GM10248 (cell line): ENCODE measurements around the gene SMG7.
"Not testable (repeated sequence)": the region's sequence is repeated elsewhere in the genome, so short reads cannot be mapped to it uniquely, and the experiment has no call there.

Experiments used
- CTCF ChIA-PET: fragments of 300-600 bp; sonication (Branson Sonifier 250); formaldehyde crosslinking; extraction: SDS; loops from one replicate; lab custom pipeline; 2021; ENCODE audit warnings: antibody characterized with exemption; lab: Yijun Ruan, JAX
- POLR2A ChIA-PET: fragments of 350-650 bp; sonication (Branson Sonifier 250); formaldehyde crosslinking; extraction: SDS; loops from one replicate; lab custom pipeline; 2020; ENCODE audit warnings: antibody characterized with exemption; lab: Yijun Ruan, JAX
- DNase-seq: peaks from one replicate; pipeline ENCODE4 v3.0.0; 2012; ENCODE audit errors: extremely low spot score
- TF ChIP-seq, protein P1 (sequence below): IDR thresholded peaks from 2 replicates; pipeline ENCODE4 v1.5.1; 2012; ENCODE audit warnings: mild to moderate bottlenecking, low read depth; ENCODE audit errors: extremely low read depth, missing control alignments, control extremely low read depth

The SMG7 gene

DNA sequence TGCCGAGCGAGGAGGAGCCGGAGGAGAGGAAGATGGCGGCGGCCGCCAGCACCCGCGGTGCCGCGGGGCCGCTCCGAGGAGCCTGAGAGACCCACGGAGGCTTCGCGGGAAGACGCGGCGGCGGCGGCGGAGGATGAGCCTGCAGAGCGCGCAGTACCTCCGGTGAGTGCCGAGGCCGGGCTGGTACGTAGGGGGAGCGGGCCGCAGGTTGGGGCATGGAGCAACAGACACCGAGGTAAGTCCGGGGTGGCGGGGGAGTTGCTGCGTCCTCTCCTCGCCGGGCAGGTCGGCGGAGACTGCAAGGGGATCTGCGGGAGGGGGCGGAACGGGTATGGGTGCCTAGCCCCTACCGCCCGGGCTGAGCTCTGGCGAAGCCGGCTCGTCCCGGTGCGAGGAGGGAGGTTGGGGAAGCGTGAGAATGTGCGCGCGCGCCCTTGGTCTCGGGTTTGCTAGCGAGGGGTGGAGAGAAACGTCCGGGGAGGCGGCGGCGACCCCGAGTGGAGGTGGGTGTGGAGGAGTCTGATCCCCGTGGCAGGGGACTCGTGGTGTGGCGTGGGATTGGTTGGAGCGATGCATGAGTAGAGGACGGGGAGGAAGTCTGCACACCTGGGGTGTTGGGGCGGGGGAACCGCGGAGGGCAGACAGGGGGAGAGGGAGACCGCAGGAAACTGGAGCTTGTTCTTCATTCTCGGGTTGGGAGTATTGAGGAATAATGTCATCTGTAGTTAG, at the start of gene SMG7:
Gene SMG7 (plus strand): TSS at position 12 of the 729 bp plus-strand sequence. CDS start 122 bp downstream, at position 134.
- POLR2A ChIA-PET = interaction anchor here (0.7 kb wide), 1 partner anchor 13 kb away, joined by 3 read pairs; no protein-coding TSS in a partner anchor

DNA sequence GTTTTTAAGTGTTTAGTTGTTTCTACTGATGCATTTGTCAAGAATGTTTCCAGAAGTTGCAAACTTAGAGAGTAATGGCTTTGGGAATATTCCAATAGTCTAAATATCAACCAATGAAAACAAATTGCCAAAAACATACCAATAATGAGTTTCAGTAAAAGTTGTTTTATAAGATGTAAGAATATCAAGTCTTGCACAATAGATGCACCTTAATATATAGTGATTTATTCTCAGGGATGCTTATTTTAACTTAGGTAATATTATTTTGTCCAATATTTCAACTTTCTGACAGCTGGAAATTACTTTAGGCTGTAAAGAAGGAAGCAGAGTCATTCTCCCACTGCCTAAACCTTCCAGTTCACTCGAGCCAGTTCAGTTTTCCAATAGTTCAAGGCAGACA, 48.8 kb upstream of the SMG7 start:
- ChIA-PET POLR2A (no interaction called here), CTCF (no interaction called here)
- no peak for DNase-seq
- TF ChIP-seq, protein P1, sequence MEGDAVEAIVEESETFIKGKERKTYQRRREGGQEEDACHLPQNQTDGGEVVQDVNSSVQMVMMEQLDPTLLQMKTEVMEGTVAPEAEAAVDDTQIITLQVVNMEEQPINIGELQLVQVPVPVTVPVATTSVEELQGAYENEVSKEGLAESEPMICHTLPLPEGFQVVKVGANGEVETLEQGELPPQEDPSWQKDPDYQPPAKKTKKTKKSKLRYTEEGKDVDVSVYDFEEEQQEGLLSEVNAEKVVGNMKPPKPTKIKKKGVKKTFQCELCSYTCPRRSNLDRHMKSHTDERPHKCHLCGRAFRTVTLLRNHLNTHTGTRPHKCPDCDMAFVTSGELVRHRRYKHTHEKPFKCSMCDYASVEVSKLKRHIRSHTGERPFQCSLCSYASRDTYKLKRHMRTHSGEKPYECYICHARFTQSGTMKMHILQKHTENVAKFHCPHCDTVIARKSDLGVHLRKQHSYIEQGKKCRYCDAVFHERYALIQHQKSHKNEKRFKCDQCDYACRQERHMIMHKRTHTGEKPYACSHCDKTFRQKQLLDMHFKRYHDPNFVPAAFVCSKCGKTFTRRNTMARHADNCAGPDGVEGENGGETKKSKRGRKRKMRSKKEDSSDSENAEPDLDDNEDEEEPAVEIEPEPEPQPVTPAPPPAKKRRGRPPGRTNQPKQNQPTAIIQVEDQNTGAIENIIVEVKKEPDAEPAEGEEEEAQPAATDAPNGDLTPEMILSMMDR = no peak

More for the DNA sequence above, at the start of gene SMG7:
- DNase-seq = peak; percentile 37
- TF ChIP-seq, protein P1 = no peak
- CTCF ChIA-PET = interaction anchor here (1.1 to 1.5 kb wide), 5 partner anchors 13 to 212 kb away, joined by 3 to 4 read pairs (median 3); no protein-coding TSS in a partner anchor

- TF ChIP-seq, protein P1 = no peak
- DNase-seq = no peak
- ChIA-PET POLR2A (interaction anchor here (0.5 kb wide), 1 partner anchor 56 kb away, joined by 3 read pairs; no protein-coding TSS in a partner anchor), CTCF (no interaction called here)
These were observed 47.6 kb upstream of the SMG7 start for GRCh38 chr1:183424691-183425090.

GRCh38 chr1:183427591-183427990, 44.7 kb upstream of the SMG7 start:
- CTCF ChIA-PET, POLR2A ChIA-PET, DNase-seq: not testable (repeated sequence)

DNA sequence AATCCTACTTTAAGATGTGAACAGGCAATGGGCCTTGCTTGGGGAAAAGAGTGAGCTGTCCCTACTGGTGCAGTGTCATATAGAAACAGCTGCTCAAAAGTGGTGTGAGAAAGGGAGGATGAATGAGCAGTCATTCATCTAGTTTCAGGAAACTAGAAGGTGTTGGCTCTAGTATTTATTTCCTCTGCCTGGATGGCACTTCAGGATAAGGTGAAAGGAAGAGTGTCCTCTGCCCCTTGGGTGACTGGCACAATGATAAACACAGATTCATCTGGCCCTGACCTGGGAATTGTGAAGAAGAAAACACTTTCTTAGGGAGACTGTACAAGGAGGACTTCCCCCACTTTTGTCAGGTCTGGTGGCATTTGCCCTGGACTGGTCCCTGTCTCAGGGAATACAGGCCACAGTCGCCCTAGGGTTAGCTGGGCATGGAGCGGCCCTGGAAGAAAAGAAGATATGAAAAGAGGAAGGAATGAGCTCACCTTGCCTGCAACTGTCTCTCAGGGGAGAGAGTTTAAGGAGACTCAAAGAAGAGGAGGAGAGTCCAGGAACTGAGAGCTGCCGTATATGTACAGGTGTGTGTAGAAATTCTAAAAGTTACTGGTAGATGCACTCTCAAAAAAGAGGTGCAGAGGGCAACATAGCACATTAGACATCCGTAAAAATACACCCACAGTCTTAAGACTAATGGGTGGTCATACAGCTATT, 40.3 kb upstream of the SMG7 start:
- no peak for DNase-seq
- ChIA-PET CTCF (interaction anchor here (1.1 to 2.6 kb wide), 3 partner anchors 11 to 150 kb away, joined by 3 to 13 read pairs (median 4); no protein-coding TSS in a partner anchor), POLR2A (no interaction called here)
- TF ChIP-seq, protein P1 = no peak

GRCh38 chr1:183432548-183432875, 39.8 kb upstream of the SMG7 start:
- ChIA-PET CTCF (interaction anchor here (1.1 to 2.6 kb wide), 3 partner anchors 10 to 150 kb away, joined by 3 to 13 read pairs (median 4); no protein-coding TSS in a partner anchor), POLR2A (no interaction called here)
- no peak for DNase-seq
- TF ChIP-seq, protein P1 = no peak
